CD4-positive, alpha-beta T cell treated with Interleukin-15 for 1 hour (primary cell): ENCODE measurements around the gene AGAP1.
"Not testable (repeated sequence)": the region's sequence is repeated elsewhere in the genome, so short reads cannot be mapped to it uniquely, and the experiment has no call there.

Source experiments
- DNase-seq: peaks from one replicate; pipeline ENCODE4 v3.0.0-alpha.2; 2020

AGAP1 gene

DNA sequence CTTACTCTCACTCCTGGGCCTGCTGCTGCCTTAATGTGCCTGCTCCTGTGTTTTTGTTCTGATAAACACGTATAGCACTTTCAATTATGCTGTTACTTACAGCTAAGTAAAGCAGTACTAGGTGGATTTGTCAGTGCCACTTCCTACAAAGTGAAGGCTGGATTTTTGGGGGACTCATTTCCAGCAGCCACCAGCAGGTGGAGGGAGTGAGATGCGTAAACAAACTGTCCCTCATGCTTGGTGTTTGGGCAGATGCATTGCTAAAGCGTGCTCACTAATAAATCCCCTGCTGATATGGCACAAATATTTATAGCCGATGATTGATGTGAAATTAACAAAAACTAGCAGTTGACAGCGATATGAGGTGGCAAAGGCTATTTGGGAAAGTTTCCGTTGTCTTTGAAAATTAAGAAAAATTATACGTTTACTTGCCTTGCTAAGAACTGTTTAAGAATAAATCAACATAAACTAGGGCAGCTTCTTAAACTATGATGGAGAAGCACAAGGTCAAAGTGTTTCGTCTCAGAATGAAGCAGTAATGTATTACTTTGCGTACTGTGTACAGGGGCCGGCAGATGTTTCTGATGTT lies 101.7 kb downstream of the AGAP1 start:
- DNase-seq, result no peak

DNA sequence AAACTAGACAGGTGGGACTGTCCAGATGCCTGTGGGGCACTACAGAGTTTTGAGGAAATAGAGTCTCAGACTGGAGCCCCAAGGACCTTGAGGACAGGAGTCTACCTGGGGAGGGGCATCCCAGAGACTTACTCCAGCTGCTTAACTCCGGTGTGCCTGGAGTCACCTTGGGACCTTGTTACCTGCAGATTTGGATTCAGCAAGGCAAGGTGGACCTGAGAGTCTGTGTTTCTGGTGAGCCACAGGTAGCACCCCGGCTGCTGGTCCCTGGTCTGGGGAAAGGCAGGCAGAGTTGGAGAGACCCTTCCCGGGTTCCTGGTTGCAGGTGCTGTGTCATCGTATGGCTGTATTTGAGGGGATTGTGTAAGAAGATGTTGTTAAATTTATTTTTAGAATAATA lies 102.4 kb downstream of the AGAP1 start:
- DNase-seq, result no peak

- DNase-seq, result no peak
Measured at GRCh38 chr2:235597081-235597615, 103.3 kb downstream of the AGAP1 start.

DNA sequence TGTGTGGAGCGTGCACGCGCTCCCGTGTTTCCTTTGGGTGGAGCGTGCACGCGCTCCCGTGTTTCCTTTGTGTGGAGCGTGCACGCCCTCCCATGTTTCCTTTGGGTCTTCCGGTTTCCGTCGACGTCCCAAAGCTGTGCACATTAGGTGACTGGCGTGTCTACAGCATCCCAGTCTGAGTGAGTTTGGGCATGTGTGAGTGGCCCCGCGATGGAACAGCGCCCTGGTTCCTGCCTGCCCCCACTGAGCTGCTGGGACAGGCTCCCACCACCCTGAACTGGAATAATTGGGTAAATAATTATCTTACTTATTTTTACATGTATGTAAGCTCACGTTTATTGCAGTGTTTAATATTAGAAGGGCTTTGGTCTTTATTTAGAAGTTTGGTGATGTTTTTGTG lies 104.2 kb downstream of the AGAP1 start:
- DNase-seq, result no peak

- DNase-seq, result no peak
Measured at GRCh38 chr2:235598532-235599531, 105.0 kb downstream of the AGAP1 start.

DNA sequence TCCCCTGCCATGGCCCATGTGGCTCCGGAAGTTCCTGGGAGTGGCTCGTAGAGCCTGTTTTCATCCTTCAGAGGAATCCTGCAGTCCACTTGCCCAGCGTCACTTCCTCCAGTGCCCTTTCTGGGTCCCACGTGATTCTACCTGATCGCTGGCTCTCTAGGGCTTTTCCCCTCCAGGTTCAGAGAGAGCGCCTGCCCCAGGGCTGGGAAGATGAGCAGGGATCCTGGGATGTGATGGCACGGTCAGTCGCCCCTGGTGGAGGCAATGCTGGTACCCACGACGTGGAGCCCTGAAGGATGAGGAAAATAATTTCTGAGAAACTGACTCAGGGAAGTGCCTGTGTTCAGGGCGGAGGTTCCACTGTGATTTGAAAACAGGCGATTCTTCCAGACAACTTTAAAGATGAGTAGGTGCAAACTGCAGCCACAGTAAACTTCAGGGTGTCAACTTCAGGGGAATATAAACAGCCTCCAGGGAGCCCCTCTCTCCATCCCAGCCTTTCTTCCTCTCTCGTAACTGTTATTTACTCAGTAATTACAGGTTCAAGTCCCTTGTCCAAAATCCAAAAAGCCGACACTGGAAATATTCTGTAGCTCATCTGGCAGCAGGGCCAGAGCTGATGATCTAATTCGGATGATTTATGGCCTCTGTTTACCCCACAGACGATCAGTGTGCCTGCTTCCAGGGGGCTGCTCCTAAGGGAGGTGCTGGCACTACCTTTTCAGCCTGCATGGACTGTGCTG lies 105.9 kb downstream of the AGAP1 start:
- DNase-seq, result no peak

GRCh38 chr2:235600406-235600805 lies 106.6 kb downstream of the AGAP1 start:
- DNase-seq, result no peak

DNA sequence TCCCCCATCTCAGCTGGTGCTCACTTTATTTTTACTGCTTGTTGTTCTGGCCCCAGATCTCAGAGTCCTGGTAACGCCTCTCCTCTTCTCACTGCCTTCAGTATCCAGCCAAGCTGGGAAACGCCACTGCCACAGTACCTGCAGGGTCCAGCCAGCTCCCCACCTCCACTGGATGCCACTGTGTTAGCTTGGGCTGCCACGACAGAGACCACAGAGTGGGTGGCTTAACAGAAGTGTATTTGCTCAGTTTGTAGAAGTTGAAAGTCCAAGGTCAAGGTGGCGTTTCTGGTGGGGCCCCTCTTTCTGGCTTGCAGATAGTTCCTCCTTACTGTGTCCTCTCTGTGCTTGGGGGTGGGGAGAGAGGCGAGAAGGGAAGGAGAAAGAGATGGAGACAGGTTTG lies 107.1 kb downstream of the AGAP1 start:
- DNase-seq, result no peak

GRCh38 chr2:235601960-235602704 lies 108.3 kb downstream of the AGAP1 start:
- no peak for DNase-seq

- DNase-seq, result not testable (repeated sequence)
Measured at GRCh38 chr2:235602971-235603370, 109.1 kb downstream of the AGAP1 start.

- no peak for DNase-seq
Measured at GRCh38 chr2:235603659-235604058, 109.8 kb downstream of the AGAP1 start.

DNA sequence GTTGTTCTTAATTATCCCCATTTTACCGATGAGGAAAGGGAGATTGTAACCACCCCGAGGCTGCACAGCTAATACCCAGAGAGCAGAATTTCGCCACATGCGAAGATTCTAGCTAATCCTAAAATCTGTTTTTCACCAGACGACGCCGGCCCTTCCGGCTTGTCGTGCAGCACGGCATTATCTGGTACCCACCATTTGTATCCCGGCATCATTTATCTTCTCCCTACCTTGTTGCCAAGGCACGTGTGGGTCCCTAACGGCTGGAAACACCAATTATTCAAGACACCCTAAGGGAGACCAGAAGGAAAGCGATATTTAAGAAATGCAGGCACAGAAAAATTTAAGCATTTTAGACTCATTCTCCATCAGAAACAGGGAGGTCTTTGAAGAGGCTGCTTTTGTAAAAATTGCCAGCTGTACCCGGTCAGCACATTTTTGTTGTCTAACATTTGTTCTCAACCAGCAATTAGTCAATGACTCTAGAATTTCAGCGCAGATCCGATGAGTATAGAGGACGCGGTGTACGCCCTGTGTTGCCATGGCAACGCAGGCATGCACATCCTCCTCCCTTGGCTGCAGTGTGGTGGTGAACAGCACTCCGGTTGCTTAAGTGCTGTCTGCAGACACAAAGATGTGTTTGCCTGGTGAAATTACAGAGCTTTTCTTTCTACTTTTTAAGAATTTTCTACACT lies 111.6 kb downstream of the AGAP1 start:
- no peak for DNase-seq

- DNase-seq, result no peak
Measured at GRCh38 chr2:235606004-235606715, 112.3 kb downstream of the AGAP1 start.

- DNase-seq, result no peak
Measured at GRCh38 chr2:235607546-235608199, 113.8 kb downstream of the AGAP1 start.

GRCh38 chr2:235608200-235608887 lies 114.5 kb downstream of the AGAP1 start:
- DNase-seq, result no peak

DNA sequence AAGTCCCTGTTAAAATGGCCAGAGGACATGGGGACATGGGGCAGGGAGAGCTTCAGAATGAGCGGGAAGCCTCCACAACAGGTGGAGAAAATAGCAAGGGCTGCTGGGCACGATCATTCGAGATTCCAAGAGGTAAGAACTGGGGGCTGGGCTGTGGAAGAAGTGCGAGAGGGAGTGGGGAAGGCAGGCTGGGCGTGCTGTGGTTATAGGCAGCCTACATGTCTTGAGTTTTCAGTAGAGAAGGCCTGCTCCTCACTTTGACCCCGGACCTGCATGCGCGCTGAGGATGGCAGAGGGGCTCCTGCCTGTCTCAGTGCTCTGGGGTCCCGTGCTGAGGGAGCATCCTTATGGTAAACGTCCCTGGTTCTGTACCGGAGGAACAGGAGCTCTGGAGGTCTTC lies 115.5 kb downstream of the AGAP1 start:
- no peak for DNase-seq

- no peak for DNase-seq
Measured at GRCh38 chr2:235609746-235610145, 115.9 kb downstream of the AGAP1 start.

DNA sequence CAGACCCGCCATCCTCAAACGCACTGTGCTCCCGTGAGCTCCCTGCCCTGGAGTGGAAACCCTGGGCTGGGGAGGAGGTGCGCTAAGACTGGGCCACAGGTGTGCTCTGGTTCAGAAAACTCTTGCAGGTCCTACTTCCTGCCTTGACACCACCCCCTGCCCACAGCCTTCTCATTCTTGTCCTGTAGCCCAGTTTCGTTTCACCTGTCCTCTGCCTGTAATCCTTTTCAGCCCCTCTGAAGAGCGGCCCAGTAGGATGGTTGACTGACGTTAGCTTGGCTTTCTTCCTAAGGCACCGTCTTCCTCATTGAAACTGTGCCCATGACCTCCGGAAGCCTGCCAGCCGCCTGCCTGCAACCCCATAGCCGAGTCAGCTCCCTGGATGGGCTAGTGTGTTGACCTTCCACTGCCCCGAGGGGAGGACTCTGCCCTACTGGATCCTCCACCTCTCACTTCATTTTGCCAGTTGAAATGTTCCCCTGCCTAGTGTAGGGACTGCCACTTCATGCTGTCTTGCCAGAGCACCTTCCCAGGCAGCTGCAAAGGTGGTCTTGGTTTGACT lies 116.9 kb downstream of the AGAP1 start:
- no peak for DNase-seq

GRCh38 chr2:235611349-235611748 lies 117.5 kb downstream of the AGAP1 start:
- DNase-seq, result no peak

GRCh38 chr2:235611756-235612155 lies 117.9 kb downstream of the AGAP1 start:
- DNase-seq, result no peak
